ENCODE results near the gene CSTPP1. TPM values are rescaled to one million over a fixed set of nuclear protein-coding genes. Genes with fewer than 3 reads are reported as not detected.

CSTPP1 gene
- total RNA-seq, 3 donors from 2014 or later, result 31.9 to 41.1 (median 32.8) TPM

GRCh38 chr11:47105974-47106373 is 169.4 kb downstream of the CSTPP1 start:
- Histone ChIP-seq H3K9me3 (no peaks in the 10 kb centered on the region), H3K36me3 (ENCODE audit: low read depth) (no peaks in the 10 kb centered on the region), H3K4me1 (ENCODE audit: low read depth) (peaks cover 19% of the 10 kb centered on the region), H3K4me3 (no peak overlapping the region)
- intact Hi-C loops (cut with DNase I, micrococcal nuclease), result no loop called here
- DNase-seq (peak in 2 of 3 donors; percentile 44 to 81), ATAC-seq (peak; percentile 97)
- TF ChIP-seq, protein P1, sequence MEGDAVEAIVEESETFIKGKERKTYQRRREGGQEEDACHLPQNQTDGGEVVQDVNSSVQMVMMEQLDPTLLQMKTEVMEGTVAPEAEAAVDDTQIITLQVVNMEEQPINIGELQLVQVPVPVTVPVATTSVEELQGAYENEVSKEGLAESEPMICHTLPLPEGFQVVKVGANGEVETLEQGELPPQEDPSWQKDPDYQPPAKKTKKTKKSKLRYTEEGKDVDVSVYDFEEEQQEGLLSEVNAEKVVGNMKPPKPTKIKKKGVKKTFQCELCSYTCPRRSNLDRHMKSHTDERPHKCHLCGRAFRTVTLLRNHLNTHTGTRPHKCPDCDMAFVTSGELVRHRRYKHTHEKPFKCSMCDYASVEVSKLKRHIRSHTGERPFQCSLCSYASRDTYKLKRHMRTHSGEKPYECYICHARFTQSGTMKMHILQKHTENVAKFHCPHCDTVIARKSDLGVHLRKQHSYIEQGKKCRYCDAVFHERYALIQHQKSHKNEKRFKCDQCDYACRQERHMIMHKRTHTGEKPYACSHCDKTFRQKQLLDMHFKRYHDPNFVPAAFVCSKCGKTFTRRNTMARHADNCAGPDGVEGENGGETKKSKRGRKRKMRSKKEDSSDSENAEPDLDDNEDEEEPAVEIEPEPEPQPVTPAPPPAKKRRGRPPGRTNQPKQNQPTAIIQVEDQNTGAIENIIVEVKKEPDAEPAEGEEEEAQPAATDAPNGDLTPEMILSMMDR (IDR thresholded peaks at IDR 0.05), result no peak

DNA sequence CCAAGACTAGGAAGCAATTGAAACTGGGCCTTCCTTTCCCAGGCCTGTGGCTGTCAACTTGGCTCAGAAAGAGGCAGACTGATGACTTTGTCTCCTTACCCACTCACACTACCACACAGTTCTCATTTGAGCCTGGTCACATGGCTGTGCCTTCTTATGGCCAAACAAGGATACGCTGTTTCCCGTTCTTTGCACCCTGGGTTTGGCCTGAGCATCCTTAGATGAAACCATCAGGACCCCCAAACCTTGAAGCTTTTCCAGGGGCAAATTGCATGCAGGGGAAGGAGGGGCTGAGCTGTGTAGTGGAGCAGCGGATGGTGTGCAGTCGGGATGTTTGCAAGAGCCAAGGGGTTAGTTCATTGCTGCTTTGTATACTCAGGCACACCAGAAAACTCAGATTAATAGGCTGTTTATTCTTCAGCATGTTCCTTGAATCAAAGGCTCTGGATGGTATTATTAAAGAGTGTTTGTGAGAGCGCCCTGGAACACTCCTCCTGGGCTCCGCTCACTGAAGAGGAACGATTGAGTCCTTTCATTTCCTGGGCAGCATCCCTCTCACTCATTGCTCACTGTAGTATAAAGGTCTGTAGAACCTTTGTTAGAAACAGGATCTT is 170.3 kb downstream of the CSTPP1 start:
- H3K36me3 ChIP-seq (ENCODE audit: low read depth), result no peaks in the 10 kb centered on the region
- TF ChIP-seq, protein P1 (IDR thresholded peaks at IDR 0.05), result no peak
- intact Hi-C loops (cut with DNase I, micrococcal nuclease), result no loop called here
- H3K4me1 ChIP-seq (ENCODE audit: low read depth), result peaks cover 19% of the 10 kb centered on the region
- ATAC-seq (no peak), DNase-seq (no peak)
- H3K9me3 ChIP-seq, result no peaks in the 10 kb centered on the region
- H3K4me3 ChIP-seq, result no peak overlapping the region

GRCh38 chr11:47107744-47108143 is 171.2 kb downstream of the CSTPP1 start:
- no peaks in the 10 kb centered on the region for H3K36me3 ChIP-seq (ENCODE audit: low read depth)
- DNase-seq, result no peak
- peaks cover 19% of the 10 kb centered on the region for H3K4me1 ChIP-seq (ENCODE audit: low read depth)
- H3K4me3 ChIP-seq, result no peak overlapping the region
- TF ChIP-seq, protein P1 (IDR thresholded peaks at IDR 0.05), result no peak
- ATAC-seq, result no peak
- H3K9me3 ChIP-seq, result no peaks in the 10 kb centered on the region
- intact Hi-C loops (cut with DNase I, micrococcal nuclease), result no loop called here

DNA sequence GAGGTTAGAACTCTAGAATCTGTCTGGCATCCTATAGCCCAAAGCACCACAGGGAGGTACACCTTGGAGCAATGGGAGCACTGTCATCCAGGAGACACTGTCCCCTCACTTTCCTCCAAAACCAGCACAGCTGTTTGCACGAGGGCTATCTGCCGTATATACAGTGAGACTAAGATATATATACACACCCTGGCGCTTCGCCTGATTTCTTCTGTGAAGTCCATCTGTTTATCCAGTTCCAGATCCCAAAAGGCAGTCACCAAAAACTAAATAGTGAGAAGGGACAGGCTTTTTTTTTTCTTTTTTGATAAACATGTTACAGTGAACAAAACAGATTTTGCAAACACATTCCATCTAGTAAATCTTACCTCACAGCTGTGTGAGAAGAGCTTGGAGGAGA is 171.7 kb downstream of the CSTPP1 start:
- Histone ChIP-seq H3K36me3 (ENCODE audit: low read depth) (no peaks in the 10 kb centered on the region), H3K9me3 (no peaks in the 10 kb centered on the region), H3K4me1 (ENCODE audit: low read depth) (peaks cover 19% of the 10 kb centered on the region), H3K4me3 (no peak overlapping the region)
- ATAC-seq (no peak), DNase-seq (no peak)
- intact Hi-C loops (cut with DNase I, micrococcal nuclease), result no loop called here
- TF ChIP-seq, protein P1 (IDR thresholded peaks at IDR 0.05), result no peak

- Histone ChIP-seq H3K4me1 (ENCODE audit: low read depth) (peaks cover 16% of the 10 kb centered on the region), H3K4me3 (no peak overlapping the region), H3K36me3 (ENCODE audit: low read depth) (no peaks in the 10 kb centered on the region), H3K9me3 (no peaks in the 10 kb centered on the region)
- TF ChIP-seq, protein P1 (IDR thresholded peaks at IDR 0.05), result no peak
- DNase-seq (no peak), ATAC-seq (no peak)
- intact Hi-C loops (cut with DNase I, micrococcal nuclease), result no loop called here
Measured at GRCh38 chr11:47109051-47109726, 172.6 kb downstream of the CSTPP1 start.
